PC-9 (cell line): ENCODE measurements around the gene CDK5RAP3. TPM values are rescaled to one million over a fixed set of nuclear protein-coding genes. Genes with fewer than 3 reads are reported as not detected.

Source experiments
- BruUV-seq: library from RNA; stranded (reverse); fragments of 400-500 nt; replicated peaks from 2 replicates; lab custom pipeline; 2021; lab: Mats Ljungman, UMichigan
- CTCF ChIA-PET: fragments of 300-600 bp; sonication (Branson Sonifier 250); formaldehyde crosslinking; loops from one replicate; lab custom pipeline; 2022; ENCODE audit warnings: antibody characterized with exemption; lab: Charles Lee
- POLR2A ChIA-PET: fragments of 300-600 bp; sonication (Branson Sonifier 250); formaldehyde crosslinking; loops from one replicate; lab custom pipeline; 2022; ENCODE audit warnings: antibody characterized with exemption; ENCODE audit not compliant: unreplicated experiment; lab: Charles Lee
- DNase-seq, 2 experiments: peaks; one replicate each; pipeline versions ENCODE4 v3.0.0 to v3.0.0-alpha.2; 2015 to 2022; ENCODE audit warnings: mixed read lengths in 1 of 2
- H2AFZ ChIP-seq: fragments of 200-600 bp; sonication (generic); 2 replicates; pipeline ENCODE4 v1.8.1; 2017; ENCODE audit warnings: antibody characterized with exemption
- H3F3A ChIP-seq: fragments of 200-600 bp; sonication (generic); 2 replicates; pipeline ENCODE4 v1.8.1; 2017; ENCODE audit warnings: antibody characterized with exemption, mild to moderate bottlenecking, low read depth; ENCODE audit not compliant: insufficient read depth
- H3K27ac ChIP-seq: fragments of 200-600 bp; sonication (generic); 2 replicates; pipeline ENCODE4 v1.6.1; 2016; ENCODE audit warnings: mixed run types
- H3K27me3 ChIP-seq: fragments of 200-600 bp; sonication (generic); 2 replicates; pipeline ENCODE4 v1.6.1; 2016; ENCODE audit warnings: low read depth, mixed run types; ENCODE audit not compliant: insufficient read depth
- H3K36me3 ChIP-seq: fragments of 200-600 bp; sonication (generic); 2 replicates; pipeline ENCODE4 v1.6.1; 2016; ENCODE audit warnings: low read depth, mixed run types
- H3K4me1 ChIP-seq: fragments of 200-600 bp; sonication (generic); replicated peaks from 2 replicates; pipeline ENCODE4 v1.6.1; 2016; ENCODE audit warnings: mixed run types; ENCODE audit not compliant: insufficient read depth
- H3K4me2 ChIP-seq: fragments of 200-600 bp; sonication (generic); 2 replicates; pipeline ENCODE4 v1.6.1; 2017; ENCODE audit warnings: mixed run types
- H3K4me3 ChIP-seq: fragments of 200-600 bp; sonication (generic); 2 replicates; pipeline ENCODE4 v1.6.1; 2016; ENCODE audit warnings: mixed run types
- H3K79me2 ChIP-seq: fragments of 200-600 bp; sonication (generic); 2 replicates; pipeline ENCODE4 v1.6.1; 2017; ENCODE audit warnings: low read depth, mixed run types
- H3K9me2 ChIP-seq: fragments of 200-600 bp; sonication (generic); 2 replicates; pipeline ENCODE4 v1.8.1; 2017; ENCODE audit warnings: mild to moderate bottlenecking; ENCODE audit not compliant: insufficient read depth
- H3K9me3 ChIP-seq: fragments of 200-600 bp; sonication (generic); 2 replicates; pipeline ENCODE4 v1.8.1; 2016; ENCODE audit warnings: low read depth; ENCODE audit not compliant: insufficient read depth
- H4K20me1 ChIP-seq: fragments of 200-600 bp; sonication (generic); 2 replicates; pipeline ENCODE4 v1.8.1; 2017; ENCODE audit not compliant: insufficient read depth
- CTCF ChIP-seq: fragments of 200-600 bp; sonication (generic); conservative IDR thresholded peaks from 2 replicates; pipeline ENCODE4 v1.6.1; 2017; ENCODE audit warnings: mixed run types, antibody characterized with exemption, mild to moderate bottlenecking, moderate library complexity
- EZH2 ChIP-seq: fragments of 200-600 bp; sonication (generic); IDR thresholded peaks from 2 replicates; pipeline ENCODE4 v1.8.0; 2017; ENCODE audit warnings: antibody characterized with exemption, low read depth
- intact Hi-C: fragments of 100-400 bp; cut with micrococcal nuclease; formaldehyde crosslinking; loops from one replicate; pipeline ENCODE4 v1.10.0; 2022; ENCODE audit not compliant: unreplicated experiment
- total RNA-seq: library from RNA; stranded (reverse); gene quantifications from 2 replicates; pipeline ENCODE4 v1.2.3, GENCODE V29; 2021

Gene CDK5RAP3
- total RNA-seq, 1 experiment from 2014 or later: 147 TPM

GRCh38 chr17:47945529-47946508 lies 25.1 kb upstream of the CDK5RAP3 start:
- POLR2A ChIA-PET: no interaction called here
- BruUV-seq: no TSS peak
- intact Hi-C loops: loop anchor here (10.0 kb wide), 1 partner anchor 669 kb away; the partner anchor contains the start of genes HOXB7 and HOXB8
- H3K4me3 ChIP-seq: no peak overlapping the region
- no peak for TF ChIP-seq EZH2
- TF ChIP-seq CTCF: no peak
- no peak overlapping the region for H2AFZ ChIP-seq
- H3K27me3 ChIP-seq: no peaks in the 10 kb centered on the region
- no peaks in the 10 kb centered on the region for H4K20me1 ChIP-seq
- H3F3A ChIP-seq: peaks cover 48% of the 10 kb centered on the region; the same call in 1 of the 2 replicates
- DNase-seq: no peak
- no peaks in the 10 kb centered on the region for H3K9me2 ChIP-seq
- peak overlapping the region; percentile 6; the same call in 1 of the 2 replicates for H3K27ac ChIP-seq
- H3K36me3 ChIP-seq: peaks cover 20% of the 10 kb centered on the region
- no peak overlapping the region for H3K4me2 ChIP-seq
- CTCF ChIA-PET: interaction anchor here (0.8 kb wide), 1 partner anchor 102 kb away, joined by 3 read pairs; no protein-coding TSS in a partner anchor
- peaks cover 50% of the 10 kb centered on the region for H3K4me1 ChIP-seq
- H3K79me2 ChIP-seq: peaks cover 26% of the 10 kb centered on the region
- no peaks in the 10 kb centered on the region for H3K9me3 ChIP-seq

GRCh38 chr17:47946516-47946915 lies 24.4 kb upstream of the CDK5RAP3 start:
- Histone ChIP-seq H3K27ac (peak overlapping the region; percentile 6; the same call in 1 of the 2 replicates), H3K36me3 (peaks cover 20% of the 10 kb centered on the region), H3K9me2 (no peaks in the 10 kb centered on the region), H3K79me2 (peaks cover 26% of the 10 kb centered on the region), H4K20me1 (no peaks in the 10 kb centered on the region), H3K4me2 (no peak overlapping the region), H3F3A (peaks cover 48% of the 10 kb centered on the region; the same call in 1 of the 2 replicates), H2AFZ (no peak overlapping the region), H3K4me1 (peaks cover 46% of the 10 kb centered on the region), H3K9me3 (no peaks in the 10 kb centered on the region), H3K27me3 (no peaks in the 10 kb centered on the region), H3K4me3 (no peak overlapping the region)
- no peak for DNase-seq
- intact Hi-C loops: loop anchor here (10.0 kb wide), 1 partner anchor 668 kb away; the partner anchor contains the start of genes HOXB7 and HOXB8
- BruUV-seq: no TSS peak
- TF ChIP-seq CTCF: no peak
- TF ChIP-seq EZH2: no peak
- CTCF ChIA-PET: interaction anchor here (0.6 to 1.9 kb wide), 9 partner anchors 10 to 349 kb away, joined by 3 to 13 read pairs (median 4); partner anchors contain the start of genes CDK5RAP3, SCRN2 and SP2
- POLR2A ChIA-PET: interaction anchor here (0.5 to 0.9 kb wide), 5 partner anchors 10 to 33 kb away, joined by 3 to 12 read pairs (median 4); partner anchors contain the start of genes CDK5RAP3 and PRR15L

GRCh38 chr17:47946929-47947397 lies 23.9 kb upstream of the CDK5RAP3 start:
- POLR2A ChIA-PET: interaction anchor here (0.5 to 0.9 kb wide), 7 partner anchors 10 to 269 kb away, joined by 3 to 13 read pairs (median 5); partner anchors contain the start of genes CDK5RAP3 and PRR15L
- Histone ChIP-seq H3K4me1 (peaks cover 46% of the 10 kb centered on the region), H3K27ac (peak overlapping the region; percentile 74), H3F3A (peaks cover 48% of the 10 kb centered on the region; the same call in 1 of the 2 replicates), H3K9me2 (no peaks in the 10 kb centered on the region), H3K36me3 (peaks cover 20% of the 10 kb centered on the region), H3K4me3 (no peak overlapping the region), H3K27me3 (no peaks in the 10 kb centered on the region), H3K9me3 (no peaks in the 10 kb centered on the region), H3K79me2 (peaks cover 23% of the 10 kb centered on the region), H3K4me2 (peak overlapping the region; percentile 17; the same call in 1 of the 2 replicates), H2AFZ (no peak overlapping the region), H4K20me1 (no peaks in the 10 kb centered on the region)
- TF ChIP-seq EZH2: no peak
- TF ChIP-seq CTCF: peak; percentile 97
- intact Hi-C loops: loop anchor here (1.0 to 10.0 kb wide), 3 partner anchors 51 to 668 kb away; partner anchors contain the start of genes HOXB7, HOXB8, SCRN2 and SP2
- CTCF ChIA-PET: interaction anchor here (0.6 to 1.9 kb wide), 10 partner anchors 10 to 348 kb away, joined by 3 to 13 read pairs (median 4); partner anchors contain the start of genes CDK5RAP3, SCRN2 and SP2
- DNase-seq: peak; percentile 84 to 99
- BruUV-seq: no TSS peak
